GM23338 (cell line): ENCODE data around the gene CYTH1. TPM values are rescaled to one million over a fixed set of nuclear protein-coding genes. Genes with fewer than 3 reads are reported as not detected.

Experiments
- ATAC-seq: fragments of 200-7000 bp; cut with Tn5 transposase; 3 replicates; pipeline ENCODE4 v1.9.1; 2020
- DNase-seq: peaks from one replicate; pipeline ENCODE4 v3.0.0-alpha.2; 2015; ENCODE audit warnings: low spot score
- H2AFZ ChIP-seq: fragments of 200-600 bp; sonication (generic); 2 replicates; pipeline ENCODE4 v1.8.0; 2016; ENCODE audit warnings: antibody characterized with exemption, mild to moderate bottlenecking, moderate library complexity
- H3F3A ChIP-seq: fragments of 200-600 bp; sonication (generic); replicated peaks from 2 replicates; pipeline ENCODE4 v1.8.0; 2017; ENCODE audit warnings: antibody characterized with exemption, mixed run types, low read depth
- H3K27ac ChIP-seq: fragments of 200-600 bp; sonication (generic); 2 replicates; pipeline ENCODE4 v1.6.1; 2016; ENCODE audit warnings: low read depth
- H3K27me3 ChIP-seq: fragments of 200-600 bp; sonication (generic); 2 replicates; pipeline ENCODE4 v1.8.0; 2016; ENCODE audit warnings: mild to moderate bottlenecking, mixed run types, moderate library complexity; ENCODE audit not compliant: insufficient read depth
- H3K36me3 ChIP-seq: fragments of 200-600 bp; sonication (generic); 2 replicates; pipeline ENCODE4 v1.8.0; 2016; ENCODE audit warnings: mild to moderate bottlenecking; ENCODE audit not compliant: insufficient read depth
- H3K4me1 ChIP-seq: fragments of 200-600 bp; sonication (generic); 2 replicates; pipeline ENCODE4 v1.8.0; 2016; ENCODE audit warnings: mild to moderate bottlenecking, moderate library complexity; ENCODE audit not compliant: insufficient read depth
- H3K4me2 ChIP-seq: fragments of 200-600 bp; sonication (generic); 2 replicates; pipeline ENCODE4 v1.7.1; 2017; ENCODE audit warnings: mixed run types
- H3K4me3 ChIP-seq: fragments of 200-600 bp; sonication (generic); 2 replicates; pipeline ENCODE4 v1.6.1; 2016; ENCODE audit warnings: mixed run types
- H3K79me2 ChIP-seq: fragments of 200-600 bp; sonication (generic); replicated peaks from 2 replicates; pipeline ENCODE4 v1.8.0; 2017; ENCODE audit warnings: mild to moderate bottlenecking; ENCODE audit not compliant: insufficient read depth
- H3K9me2 ChIP-seq: fragments of 200-600 bp; sonication (generic); 2 replicates; pipeline ENCODE4 v1.8.0; 2017; ENCODE audit not compliant: insufficient read depth
- H4K20me1 ChIP-seq: fragments of 200-600 bp; sonication (generic); replicated peaks from 2 replicates; pipeline ENCODE4 v1.8.0; 2017; ENCODE audit warnings: mild to moderate bottlenecking; ENCODE audit not compliant: insufficient read depth
- H3K27ac Mint-ChIP-seq: 2 replicates; pipeline ENCODE4 v1.8.0; 2020; ENCODE audit warnings: inconsistent platforms, mild to moderate bottlenecking, moderate library complexity, mixed read lengths
- H3K27me3 Mint-ChIP-seq: 3 replicates; pipeline ENCODE4 v1.8.0; 2022; ENCODE audit warnings: low read depth, mild to moderate bottlenecking, moderate library complexity, mixed read lengths, inconsistent platforms; ENCODE audit not compliant: insufficient read depth, poor library complexity
- H3K36me3 Mint-ChIP-seq: 3 replicates; pipeline ENCODE4 v1.8.0; 2021; ENCODE audit warnings: low read depth, mild to moderate bottlenecking, inconsistent platforms, moderate library complexity, mixed read lengths
- H3K4me1 Mint-ChIP-seq: 3 replicates; pipeline ENCODE4 v1.8.0; 2020; ENCODE audit warnings: mild to moderate bottlenecking, inconsistent platforms, mixed read lengths
- H3K4me3 Mint-ChIP-seq: 3 replicates; pipeline ENCODE4 v1.8.0; 2021; ENCODE audit warnings: moderate library complexity, mild to moderate bottlenecking, inconsistent platforms, mixed read lengths
- H3K9me3 Mint-ChIP-seq: 3 replicates; pipeline ENCODE4 v1.8.0; 2020; ENCODE audit warnings: moderate library complexity, mild to moderate bottlenecking, inconsistent platforms, mixed read lengths
- CREB1 ChIP-seq: fragments of 250-450 bp; sonication (Bioruptor Pico); IDR thresholded peaks from 2 replicates; pipeline ENCODE4 v1.5.0; 2020; ENCODE audit warnings: low read depth, mild to moderate bottlenecking, moderate library complexity
- EZH2 ChIP-seq: fragments of 200-600 bp; sonication (generic); IDR thresholded peaks from one replicate; pipeline ENCODE4 v1.8.0; 2017; ENCODE audit warnings: antibody characterized with exemption, mild to moderate bottlenecking, low read depth; ENCODE audit not compliant: unreplicated experiment
- EZH2phosphoT487 ChIP-seq: fragments of 200-600 bp; sonication (generic); IDR thresholded peaks from one replicate; pipeline ENCODE4 v1.8.1; 2018; ENCODE audit warnings: antibody characterized with exemption; ENCODE audit not compliant: unreplicated experiment
- JUNB ChIP-seq: IDR thresholded peaks from one replicate; pipeline ENCODE4 v1.6.1; 2016; ENCODE audit warnings: antibody characterized with exemption; ENCODE audit not compliant: unreplicated experiment
- NANOG ChIP-seq: IDR thresholded peaks from 2 replicates; pipeline ENCODE4 v1.6.1; 2016; ENCODE audit warnings: antibody characterized with exemption, borderline replicate concordance
- POLR2AphosphoS5 ChIP-seq: IDR thresholded peaks from 2 replicates; pipeline ENCODE4 v1.6.1; 2016; ENCODE audit warnings: antibody characterized with exemption, low read depth
- STAT1 ChIP-seq: IDR thresholded peaks from one replicate; pipeline ENCODE4 v1.6.1; 2016; ENCODE audit warnings: antibody characterized with exemption; ENCODE audit not compliant: unreplicated experiment
- ZNF114 ChIP-seq: fragments of 250-450 bp; sonication (Bioruptor Pico); IDR thresholded peaks from 2 replicates; pipeline ENCODE4 v1.5.0; 2020; ENCODE audit warnings: mild to moderate bottlenecking, moderate library complexity
- ZNF331 ChIP-seq: fragments of 250-450 bp; sonication (Bioruptor Pico); IDR thresholded peaks from 2 replicates; pipeline ENCODE4 v1.5.0; 2020; ENCODE audit warnings: low read depth, mild to moderate bottlenecking, moderate library complexity
- polyA plus RNA-seq: library from polyadenylated mRNA; unstranded; fragments of >200 nt; fragmentation: Nextera tagmentation; extraction: Ambion mirVana; gene quantifications from 2 replicates; pipeline ENCODE4 v1.2.1, GENCODE V29; 2016
- total RNA-seq: library from RNA; depleted of rRNA; stranded (reverse); fragments of >200 nt; shearing (Covaris generic); gene quantifications from 2 replicates; pipeline ENCODE4 v1.2.3, GENCODE V29; 2014
- TF ChIP-seq, protein P1 (sequence below): fragments of 250-450 bp; sonication (Bioruptor Pico); IDR thresholded peaks from 2 replicates; pipeline ENCODE4 v1.5.0; 2020; ENCODE audit warnings: mild to moderate bottlenecking, moderate library complexity
- TF ChIP-seq, protein P2 (sequence below): IDR thresholded peaks from 2 replicates; pipeline ENCODE4 v1.6.1; 2016; ENCODE audit warnings: antibody characterized with exemption
- TF ChIP-seq, protein P3 (sequence below), 2 experiments: fragments of 200-600 bp in 1 of 2; sonication (generic) in 1 of 2; conservative IDR thresholded peaks; 2 replicates each; pipeline versions ENCODE4 v1.5.1 to v1.6.1; 2016 to 2017; ENCODE audit warnings: antibody characterized with exemption in 2 of 2, low read depth in 2 of 2, mild to moderate bottlenecking in 2 of 2, moderate library complexity in 1 of 2
- TF ChIP-seq, protein P4 (sequence below): IDR thresholded peaks from one replicate; pipeline ENCODE4 v1.6.1; 2018; ENCODE audit warnings: antibody characterized with exemption; ENCODE audit not compliant: unreplicated experiment

Gene CYTH1
- total and polyA plus RNA-seq, 2 experiments from 2014 or later: 13.8 to 14.5 TPM

DNA sequence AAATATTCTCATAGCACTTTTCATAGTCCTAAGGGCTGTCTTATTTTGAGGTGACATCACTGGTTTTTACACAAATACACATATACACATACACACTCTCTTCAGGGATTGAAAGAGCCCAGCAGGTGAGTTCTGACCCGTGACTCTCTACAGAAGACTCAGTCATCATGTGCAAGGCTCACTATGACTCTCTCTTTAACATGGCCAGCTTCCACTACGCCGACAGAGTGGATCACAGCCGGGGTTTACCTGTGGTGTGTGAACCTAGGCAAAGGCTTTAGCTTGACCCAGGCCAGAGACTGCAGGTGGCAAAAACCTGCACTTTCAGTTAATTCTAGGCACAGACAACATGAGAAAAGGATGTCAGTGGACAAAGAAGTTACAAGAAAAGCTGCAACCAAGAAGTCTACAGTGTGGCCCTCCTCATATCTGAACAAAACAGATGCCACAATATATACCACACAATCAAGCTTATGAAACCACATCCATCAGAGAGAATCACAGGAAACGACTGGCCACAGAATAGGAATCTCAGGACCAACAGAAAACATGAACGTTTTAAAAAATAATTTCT is 56.5 kb downstream of the CYTH1 start:
- TF ChIP-seq ZNF114 (CRISPR knock-in tag) (no peak), NANOG (no peak), JUNB (no peak), EZH2 (no peak), EZH2phosphoT487 (no peak), STAT1 (no peak), CREB1 (no peak), ZNF331 (CRISPR knock-in tag) (no peak), POLR2AphosphoS5 (no peak)
- TF ChIP-seq, protein P1, sequence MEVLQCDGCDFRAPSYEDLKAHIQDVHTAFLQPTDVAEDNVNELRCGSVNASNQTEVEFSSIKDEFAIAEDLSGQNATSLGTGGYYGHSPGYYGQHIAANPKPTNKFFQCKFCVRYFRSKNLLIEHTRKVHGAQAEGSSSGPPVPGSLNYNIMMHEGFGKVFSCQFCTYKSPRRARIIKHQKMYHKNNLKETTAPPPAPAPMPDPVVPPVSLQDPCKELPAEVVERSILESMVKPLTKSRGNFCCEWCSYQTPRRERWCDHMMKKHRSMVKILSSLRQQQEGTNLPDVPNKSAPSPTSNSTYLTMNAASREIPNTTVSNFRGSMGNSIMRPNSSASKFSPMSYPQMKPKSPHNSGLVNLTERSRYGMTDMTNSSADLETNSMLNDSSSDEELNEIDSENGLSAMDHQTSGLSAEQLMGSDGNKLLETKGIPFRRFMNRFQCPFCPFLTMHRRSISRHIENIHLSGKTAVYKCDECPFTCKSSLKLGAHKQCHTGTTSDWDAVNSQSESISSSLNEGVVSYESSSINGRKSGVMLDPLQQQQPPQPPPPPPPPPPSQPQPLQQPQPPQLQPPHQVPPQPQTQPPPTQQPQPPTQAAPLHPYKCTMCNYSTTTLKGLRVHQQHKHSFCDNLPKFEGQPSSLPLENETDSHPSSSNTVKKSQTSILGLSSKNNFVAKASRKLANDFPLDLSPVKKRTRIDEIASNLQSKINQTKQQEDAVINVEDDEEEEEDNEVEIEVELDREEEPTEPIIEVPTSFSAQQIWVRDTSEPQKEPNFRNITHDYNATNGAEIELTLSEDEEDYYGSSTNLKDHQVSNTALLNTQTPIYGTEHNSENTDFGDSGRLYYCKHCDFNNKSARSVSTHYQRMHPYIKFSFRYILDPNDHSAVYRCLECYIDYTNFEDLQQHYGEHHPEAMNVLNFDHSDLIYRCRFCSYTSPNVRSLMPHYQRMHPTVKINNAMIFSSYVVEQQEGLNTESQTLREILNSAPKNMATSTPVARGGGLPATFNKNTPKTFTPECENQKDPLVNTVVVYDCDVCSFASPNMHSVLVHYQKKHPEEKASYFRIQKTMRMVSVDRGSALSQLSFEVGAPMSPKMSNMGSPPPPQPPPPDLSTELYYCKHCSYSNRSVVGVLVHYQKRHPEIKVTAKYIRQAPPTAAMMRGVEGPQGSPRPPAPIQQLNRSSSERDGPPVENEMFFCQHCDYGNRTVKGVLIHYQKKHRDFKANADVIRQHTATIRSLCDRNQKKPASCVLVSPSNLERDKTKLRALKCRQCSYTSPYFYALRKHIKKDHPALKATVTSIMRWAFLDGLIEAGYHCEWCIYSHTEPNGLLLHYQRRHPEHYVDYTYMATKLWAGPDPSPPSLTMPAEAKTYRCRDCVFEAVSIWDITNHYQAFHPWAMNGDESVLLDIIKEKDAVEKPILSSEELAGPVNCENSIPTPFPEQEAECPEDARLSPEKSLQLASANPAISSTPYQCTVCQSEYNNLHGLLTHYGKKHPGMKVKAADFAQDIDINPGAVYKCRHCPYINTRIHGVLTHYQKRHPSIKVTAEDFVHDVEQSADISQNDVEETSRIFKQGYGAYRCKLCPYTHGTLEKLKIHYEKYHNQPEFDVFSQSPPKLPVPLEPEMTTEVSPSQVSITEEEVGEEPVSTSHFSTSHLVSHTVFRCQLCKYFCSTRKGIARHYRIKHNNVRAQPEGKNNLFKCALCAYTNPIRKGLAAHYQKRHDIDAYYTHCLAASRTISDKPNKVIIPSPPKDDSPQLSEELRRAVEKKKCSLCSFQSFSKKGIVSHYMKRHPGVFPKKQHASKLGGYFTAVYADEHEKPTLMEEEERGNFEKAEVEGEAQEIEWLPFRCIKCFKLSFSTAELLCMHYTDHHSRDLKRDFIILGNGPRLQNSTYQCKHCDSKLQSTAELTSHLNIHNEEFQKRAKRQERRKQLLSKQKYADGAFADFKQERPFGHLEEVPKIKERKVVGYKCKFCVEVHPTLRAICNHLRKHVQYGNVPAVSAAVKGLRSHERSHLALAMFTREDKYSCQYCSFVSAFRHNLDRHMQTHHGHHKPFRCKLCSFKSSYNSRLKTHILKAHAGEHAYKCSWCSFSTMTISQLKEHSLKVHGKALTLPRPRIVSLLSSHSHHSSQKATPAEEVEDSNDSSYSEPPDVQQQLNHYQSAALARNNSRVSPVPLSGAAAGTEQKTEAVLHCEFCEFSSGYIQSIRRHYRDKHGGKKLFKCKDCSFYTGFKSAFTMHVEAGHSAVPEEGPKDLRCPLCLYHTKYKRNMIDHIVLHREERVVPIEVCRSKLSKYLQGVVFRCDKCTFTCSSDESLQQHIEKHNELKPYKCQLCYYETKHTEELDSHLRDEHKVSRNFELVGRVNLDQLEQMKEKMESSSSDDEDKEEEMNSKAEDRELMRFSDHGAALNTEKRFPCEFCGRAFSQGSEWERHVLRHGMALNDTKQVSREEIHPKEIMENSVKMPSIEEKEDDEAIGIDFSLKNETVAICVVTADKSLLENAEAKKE (CRISPR knock-in tag): no peak
- TF ChIP-seq, protein P2, sequence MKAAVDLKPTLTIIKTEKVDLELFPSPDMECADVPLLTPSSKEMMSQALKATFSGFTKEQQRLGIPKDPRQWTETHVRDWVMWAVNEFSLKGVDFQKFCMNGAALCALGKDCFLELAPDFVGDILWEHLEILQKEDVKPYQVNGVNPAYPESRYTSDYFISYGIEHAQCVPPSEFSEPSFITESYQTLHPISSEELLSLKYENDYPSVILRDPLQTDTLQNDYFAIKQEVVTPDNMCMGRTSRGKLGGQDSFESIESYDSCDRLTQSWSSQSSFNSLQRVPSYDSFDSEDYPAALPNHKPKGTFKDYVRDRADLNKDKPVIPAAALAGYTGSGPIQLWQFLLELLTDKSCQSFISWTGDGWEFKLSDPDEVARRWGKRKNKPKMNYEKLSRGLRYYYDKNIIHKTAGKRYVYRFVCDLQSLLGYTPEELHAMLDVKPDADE: no peak
- TF ChIP-seq, protein P3, sequence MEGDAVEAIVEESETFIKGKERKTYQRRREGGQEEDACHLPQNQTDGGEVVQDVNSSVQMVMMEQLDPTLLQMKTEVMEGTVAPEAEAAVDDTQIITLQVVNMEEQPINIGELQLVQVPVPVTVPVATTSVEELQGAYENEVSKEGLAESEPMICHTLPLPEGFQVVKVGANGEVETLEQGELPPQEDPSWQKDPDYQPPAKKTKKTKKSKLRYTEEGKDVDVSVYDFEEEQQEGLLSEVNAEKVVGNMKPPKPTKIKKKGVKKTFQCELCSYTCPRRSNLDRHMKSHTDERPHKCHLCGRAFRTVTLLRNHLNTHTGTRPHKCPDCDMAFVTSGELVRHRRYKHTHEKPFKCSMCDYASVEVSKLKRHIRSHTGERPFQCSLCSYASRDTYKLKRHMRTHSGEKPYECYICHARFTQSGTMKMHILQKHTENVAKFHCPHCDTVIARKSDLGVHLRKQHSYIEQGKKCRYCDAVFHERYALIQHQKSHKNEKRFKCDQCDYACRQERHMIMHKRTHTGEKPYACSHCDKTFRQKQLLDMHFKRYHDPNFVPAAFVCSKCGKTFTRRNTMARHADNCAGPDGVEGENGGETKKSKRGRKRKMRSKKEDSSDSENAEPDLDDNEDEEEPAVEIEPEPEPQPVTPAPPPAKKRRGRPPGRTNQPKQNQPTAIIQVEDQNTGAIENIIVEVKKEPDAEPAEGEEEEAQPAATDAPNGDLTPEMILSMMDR (conservative IDR thresholded peaks at IDR 0.05; ENCODE audit: low read depth in 2 of 2): no peak
- TF ChIP-seq, protein P4, sequence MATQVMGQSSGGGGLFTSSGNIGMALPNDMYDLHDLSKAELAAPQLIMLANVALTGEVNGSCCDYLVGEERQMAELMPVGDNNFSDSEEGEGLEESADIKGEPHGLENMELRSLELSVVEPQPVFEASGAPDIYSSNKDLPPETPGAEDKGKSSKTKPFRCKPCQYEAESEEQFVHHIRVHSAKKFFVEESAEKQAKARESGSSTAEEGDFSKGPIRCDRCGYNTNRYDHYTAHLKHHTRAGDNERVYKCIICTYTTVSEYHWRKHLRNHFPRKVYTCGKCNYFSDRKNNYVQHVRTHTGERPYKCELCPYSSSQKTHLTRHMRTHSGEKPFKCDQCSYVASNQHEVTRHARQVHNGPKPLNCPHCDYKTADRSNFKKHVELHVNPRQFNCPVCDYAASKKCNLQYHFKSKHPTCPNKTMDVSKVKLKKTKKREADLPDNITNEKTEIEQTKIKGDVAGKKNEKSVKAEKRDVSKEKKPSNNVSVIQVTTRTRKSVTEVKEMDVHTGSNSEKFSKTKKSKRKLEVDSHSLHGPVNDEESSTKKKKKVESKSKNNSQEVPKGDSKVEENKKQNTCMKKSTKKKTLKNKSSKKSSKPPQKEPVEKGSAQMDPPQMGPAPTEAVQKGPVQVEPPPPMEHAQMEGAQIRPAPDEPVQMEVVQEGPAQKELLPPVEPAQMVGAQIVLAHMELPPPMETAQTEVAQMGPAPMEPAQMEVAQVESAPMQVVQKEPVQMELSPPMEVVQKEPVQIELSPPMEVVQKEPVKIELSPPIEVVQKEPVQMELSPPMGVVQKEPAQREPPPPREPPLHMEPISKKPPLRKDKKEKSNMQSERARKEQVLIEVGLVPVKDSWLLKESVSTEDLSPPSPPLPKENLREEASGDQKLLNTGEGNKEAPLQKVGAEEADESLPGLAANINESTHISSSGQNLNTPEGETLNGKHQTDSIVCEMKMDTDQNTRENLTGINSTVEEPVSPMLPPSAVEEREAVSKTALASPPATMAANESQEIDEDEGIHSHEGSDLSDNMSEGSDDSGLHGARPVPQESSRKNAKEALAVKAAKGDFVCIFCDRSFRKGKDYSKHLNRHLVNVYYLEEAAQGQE: no peak
- Mint-ChIP-seq H3K36me3 (no peaks in the 10 kb centered on the region), H3K27me3 (peaks cover 18% of the 10 kb centered on the region), H3K4me1 (peaks cover 58% of the 10 kb centered on the region), H3K27ac (no peak overlapping the region), H3K4me3 (no peak overlapping the region), H3K9me3 (no peaks in the 10 kb centered on the region)
- H3K79me2 ChIP-seq: peaks cover 39% of the 10 kb centered on the region
- H2AFZ ChIP-seq: no peak overlapping the region
- H3K27ac ChIP-seq: no peak overlapping the region
- ATAC-seq (no peak), DNase-seq (no peak)
- no peaks in the 10 kb centered on the region for H3K9me2 ChIP-seq
- peak overlapping the region; percentile 92; the same call in 1 of the 2 replicates for H3K4me2 ChIP-seq
- H3F3A ChIP-seq: peaks cover 12% of the 10 kb centered on the region; the same call in 1 of the 2 replicates
- H3K4me1 ChIP-seq: peaks cover 50% of the 10 kb centered on the region
- no peak overlapping the region for H3K4me3 ChIP-seq
- no peaks in the 10 kb centered on the region for H3K36me3 ChIP-seq
- no peaks in the 10 kb centered on the region for H3K27me3 ChIP-seq
- peaks cover 7% of the 10 kb centered on the region for H4K20me1 ChIP-seq
